GM20431 (cell line): ENCODE data around the gene SLC13A5.

Experiments
- in situ Hi-C: fragments of 300-500 bp; cut with MseI, MboI; formaldehyde crosslinking; loops from one replicate; pipeline ENCODE4 v1.15.0; 2020; ENCODE audit warnings: low sequenced_read_pairs; ENCODE audit not compliant: unreplicated experiment

SLC13A5 gene

DNA sequence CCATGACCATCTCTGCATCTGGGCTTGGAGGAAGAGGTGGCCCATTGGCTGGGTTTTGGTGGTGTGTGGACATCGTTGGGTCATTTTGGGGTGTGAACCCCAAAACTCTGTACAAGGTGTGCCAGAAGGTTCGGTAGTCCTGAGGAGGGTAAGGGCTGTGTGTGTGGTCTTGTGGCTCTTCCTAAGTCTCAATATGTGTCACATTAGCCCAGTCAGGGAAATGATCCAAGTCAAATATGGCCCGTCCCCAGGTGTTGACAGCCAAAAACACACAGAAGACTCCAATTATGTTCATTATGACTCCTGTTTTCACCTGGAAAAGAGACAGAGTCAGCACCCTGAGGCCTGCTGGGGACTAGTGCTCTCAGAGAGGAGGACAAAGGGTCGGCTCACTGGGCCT lies 27.1 kb downstream of the SLC13A5 start:
- in situ Hi-C loops = no loop called here

GRCh38 chr17:6684881-6685767 lies 28.0 kb downstream of the SLC13A5 start:
- in situ Hi-C loops = no loop called here

DNA sequence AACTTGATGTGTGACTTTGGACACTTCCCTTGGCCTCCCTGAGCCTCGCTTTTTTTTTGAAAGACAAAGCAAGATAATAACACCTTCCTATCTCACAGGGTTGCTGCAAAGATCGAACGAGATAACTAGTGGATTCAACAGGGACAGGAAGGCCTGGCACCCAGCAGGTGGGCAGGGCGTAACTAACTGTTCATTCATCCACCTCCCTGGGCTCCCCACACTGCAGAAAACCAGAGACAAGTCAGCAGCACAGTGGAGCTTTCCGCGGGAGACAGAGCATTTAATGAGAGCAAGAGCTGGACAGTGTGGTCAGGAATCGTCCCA lies 28.7 kb downstream of the SLC13A5 start:
- in situ Hi-C loops = no loop called here

GRCh38 chr17:6683730-6684459 lies 29.3 kb downstream of the SLC13A5 start:
- in situ Hi-C loops = no loop called here

DNA sequence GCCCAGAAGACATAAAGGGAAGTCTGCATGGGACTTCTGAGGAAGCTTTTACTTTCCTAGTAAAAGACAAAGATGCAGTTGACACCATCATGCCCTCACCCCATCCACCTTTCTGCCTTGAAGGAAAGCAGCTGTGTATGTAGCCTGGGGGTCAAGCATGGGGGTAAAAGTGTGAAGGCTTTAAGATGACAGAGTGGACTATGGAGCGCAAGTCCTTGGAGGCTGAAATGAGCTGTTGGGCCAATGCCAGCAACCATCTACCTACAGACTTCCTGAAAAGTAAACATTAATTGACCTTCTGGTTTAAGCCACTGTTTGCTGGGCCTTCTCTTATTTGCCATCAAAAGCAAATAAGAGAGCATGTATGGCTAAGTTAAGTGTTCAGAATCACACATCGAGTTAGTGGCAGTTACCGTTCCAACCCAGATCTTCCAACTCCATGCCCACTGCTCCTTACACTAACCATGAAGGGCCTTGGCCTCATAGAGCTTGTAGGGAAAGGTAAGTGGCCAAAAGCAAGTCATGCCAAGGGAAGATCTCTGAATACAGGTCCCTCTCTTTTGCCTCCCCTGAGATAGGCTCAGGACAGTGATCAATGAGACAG lies 30.0 kb downstream of the SLC13A5 start:
- in situ Hi-C loops = no loop called here

DNA sequence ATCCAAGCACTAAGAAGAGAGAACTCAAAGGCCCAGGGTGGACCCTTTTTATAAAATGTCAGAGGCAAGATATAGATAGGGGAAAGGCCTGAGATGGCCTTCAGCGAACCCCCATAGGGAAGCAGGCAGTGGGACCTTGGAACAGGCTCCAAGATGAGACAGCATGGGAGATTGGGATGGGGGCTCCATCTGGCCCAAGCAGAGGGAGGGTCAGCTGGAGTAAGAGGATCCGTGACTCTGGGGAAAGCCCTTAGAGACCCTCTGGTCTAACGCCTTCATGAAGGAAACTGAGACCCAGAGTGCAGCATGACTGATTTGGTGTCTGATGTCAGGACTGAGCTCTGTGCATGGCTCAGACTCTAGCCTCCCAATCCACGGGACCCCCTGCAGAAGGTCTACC lies 30.8 kb downstream of the SLC13A5 start:
- in situ Hi-C loops = no loop called here

DNA sequence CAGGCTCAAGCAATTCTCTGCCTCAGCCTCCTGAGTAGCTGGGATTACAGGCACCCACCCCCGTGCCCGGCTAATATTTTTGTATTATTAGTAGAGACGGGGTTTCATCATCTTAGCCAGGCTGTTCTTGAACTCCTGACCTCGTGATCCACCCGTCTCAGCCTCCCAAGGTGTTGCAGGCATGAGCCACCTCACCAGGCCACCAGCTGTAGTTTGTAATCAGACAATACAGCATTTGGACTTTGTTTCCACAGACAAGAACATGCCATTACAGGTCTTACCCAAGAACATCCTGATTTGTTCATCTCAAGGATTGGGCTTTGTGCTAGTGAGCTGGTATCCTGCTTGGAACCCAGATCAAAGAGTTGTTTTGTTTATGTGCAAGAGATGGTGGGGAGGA lies 31.5 kb downstream of the SLC13A5 start:
- in situ Hi-C loops = no loop called here

- in situ Hi-C loops = no loop called here
Measured at GRCh38 chr17:6681176-6681575, 32.0 kb downstream of the SLC13A5 start.

- in situ Hi-C loops = no loop called here
Measured at GRCh38 chr17:6679241-6679640, 33.9 kb downstream of the SLC13A5 start.

DNA sequence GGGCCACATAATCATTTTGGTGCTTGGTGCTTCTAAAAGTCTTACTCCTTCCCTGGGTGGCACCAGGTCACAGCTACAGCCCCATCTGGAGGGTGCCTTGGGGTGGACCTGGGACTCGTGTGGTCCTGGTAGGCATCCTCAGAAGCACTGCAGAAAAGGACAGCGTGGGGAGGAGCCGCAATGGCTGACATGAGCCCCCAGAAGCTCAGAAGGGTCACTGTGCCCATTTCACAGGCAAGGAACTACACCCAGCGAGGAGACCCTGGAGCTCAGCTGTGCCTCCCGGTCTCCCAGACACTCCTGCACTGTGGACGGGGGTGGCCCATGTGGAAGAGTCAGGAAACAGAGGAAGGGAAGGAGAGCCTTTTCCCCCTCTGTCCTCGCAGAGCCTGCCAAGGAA lies 35.2 kb downstream of the SLC13A5 start:
- in situ Hi-C loops = no loop called here

- in situ Hi-C loops = no loop called here
Measured at GRCh38 chr17:6677158-6677831, 35.9 kb downstream of the SLC13A5 start.

GRCh38 chr17:6676802-6677157 lies 36.4 kb downstream of the SLC13A5 start:
- in situ Hi-C loops = no loop called here

- in situ Hi-C loops = no loop called here
Measured at GRCh38 chr17:6675201-6675825, 37.9 kb downstream of the SLC13A5 start.

- in situ Hi-C loops = loop anchor here (25.0 kb wide), 2 partner anchors 163 to 338 kb away; partner anchors contain the start of genes BCL6B, RNASEK and TEKT1
Measured at GRCh38 chr17:6674586-6674985, 38.6 kb downstream of the SLC13A5 start.

DNA sequence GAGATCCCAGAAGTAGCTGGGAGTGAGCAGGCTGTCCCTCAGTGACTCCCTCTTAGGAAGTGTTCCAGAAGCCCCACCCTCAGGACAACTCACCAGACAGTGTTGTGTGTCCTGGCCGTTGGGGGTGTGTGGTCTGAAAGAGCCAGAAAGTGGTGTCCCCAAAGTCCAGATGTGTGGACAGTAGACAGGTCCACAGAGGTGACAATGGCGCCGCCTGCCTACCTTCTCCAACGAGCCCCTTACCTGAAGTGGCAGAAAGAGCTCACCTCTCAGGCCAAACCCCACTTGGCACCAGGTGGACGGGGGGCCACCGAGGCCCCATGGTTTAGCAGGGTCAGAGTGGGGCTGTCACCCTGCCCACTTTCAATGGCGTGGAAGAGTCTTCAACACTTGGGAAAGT lies 41.7 kb downstream of the SLC13A5 start:
- in situ Hi-C loops = loop anchor here (25.0 kb wide), 2 partner anchors 166 to 341 kb away; partner anchors contain the start of genes BCL6B, RNASEK and TEKT1

DNA sequence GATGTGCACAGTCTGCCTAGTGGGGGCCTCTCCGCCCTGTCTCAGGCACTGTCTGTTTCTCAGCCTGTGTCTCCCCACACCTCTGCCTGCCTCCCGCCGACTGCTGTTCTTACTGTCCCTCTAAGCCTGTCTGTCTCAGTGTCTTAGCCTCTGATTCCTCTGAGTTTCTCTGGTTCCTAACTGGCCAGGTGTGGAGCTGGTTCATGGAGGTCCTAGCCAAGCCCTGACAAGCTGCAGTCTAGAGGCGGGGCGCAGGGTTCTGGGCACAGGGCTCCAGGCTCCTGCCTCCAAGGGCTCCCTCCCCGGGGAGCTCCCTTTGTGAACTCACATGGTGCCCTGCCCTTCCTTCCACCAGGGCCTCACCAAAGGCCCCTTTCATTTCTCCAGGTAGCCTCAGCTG lies 42.2 kb downstream of the SLC13A5 start:
- in situ Hi-C loops = loop anchor here (25.0 kb wide), 2 partner anchors 166 to 341 kb away; partner anchors contain the start of genes BCL6B, RNASEK and TEKT1

GRCh38 chr17:6670571-6670970 lies 42.6 kb downstream of the SLC13A5 start:
- in situ Hi-C loops = loop anchor here (25.0 kb wide), 2 partner anchors 167 to 342 kb away; partner anchors contain the start of genes BCL6B, RNASEK and TEKT1

DNA sequence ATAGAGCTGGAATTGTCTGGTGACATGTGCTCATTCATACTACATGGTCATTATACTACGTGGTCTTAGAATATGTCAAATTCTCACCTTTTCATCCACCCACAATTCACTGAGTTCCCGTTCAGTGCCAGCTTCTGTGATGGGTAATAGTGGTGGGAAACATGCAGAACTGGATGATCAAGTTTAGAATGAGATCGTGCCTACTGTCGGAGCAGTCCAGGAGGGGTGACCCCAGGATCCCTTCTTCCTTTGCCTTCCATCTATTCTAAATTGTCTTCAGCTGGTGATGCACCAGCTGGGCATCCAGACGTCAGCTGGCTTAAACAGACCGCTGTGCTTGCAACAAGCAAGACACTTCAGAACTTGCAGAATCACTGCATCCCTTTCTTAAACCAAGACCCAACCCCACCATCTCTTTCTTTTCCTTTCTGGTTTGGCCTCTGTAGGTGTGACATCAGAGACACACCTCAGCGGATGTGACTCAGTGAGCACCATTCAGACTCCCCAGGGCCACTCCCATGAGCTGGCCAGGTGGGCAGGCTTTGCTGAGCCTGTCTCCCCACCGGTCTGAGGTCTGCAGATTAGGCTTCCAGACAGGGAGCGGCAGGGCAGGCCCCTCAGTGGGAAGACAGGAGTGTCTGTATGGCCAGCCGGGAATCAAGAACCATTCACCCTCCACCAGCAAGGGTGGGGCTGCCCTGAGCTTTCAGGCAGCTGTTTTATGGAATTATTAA lies 43.5 kb downstream of the SLC13A5 start:
- in situ Hi-C loops = loop anchor here (25.0 kb wide), 2 partner anchors 168 to 343 kb away; partner anchors contain the start of genes BCL6B, RNASEK and TEKT1
